ENCODE measurements around the gene SP3.

- TF ChIP-seq, protein P1, sequence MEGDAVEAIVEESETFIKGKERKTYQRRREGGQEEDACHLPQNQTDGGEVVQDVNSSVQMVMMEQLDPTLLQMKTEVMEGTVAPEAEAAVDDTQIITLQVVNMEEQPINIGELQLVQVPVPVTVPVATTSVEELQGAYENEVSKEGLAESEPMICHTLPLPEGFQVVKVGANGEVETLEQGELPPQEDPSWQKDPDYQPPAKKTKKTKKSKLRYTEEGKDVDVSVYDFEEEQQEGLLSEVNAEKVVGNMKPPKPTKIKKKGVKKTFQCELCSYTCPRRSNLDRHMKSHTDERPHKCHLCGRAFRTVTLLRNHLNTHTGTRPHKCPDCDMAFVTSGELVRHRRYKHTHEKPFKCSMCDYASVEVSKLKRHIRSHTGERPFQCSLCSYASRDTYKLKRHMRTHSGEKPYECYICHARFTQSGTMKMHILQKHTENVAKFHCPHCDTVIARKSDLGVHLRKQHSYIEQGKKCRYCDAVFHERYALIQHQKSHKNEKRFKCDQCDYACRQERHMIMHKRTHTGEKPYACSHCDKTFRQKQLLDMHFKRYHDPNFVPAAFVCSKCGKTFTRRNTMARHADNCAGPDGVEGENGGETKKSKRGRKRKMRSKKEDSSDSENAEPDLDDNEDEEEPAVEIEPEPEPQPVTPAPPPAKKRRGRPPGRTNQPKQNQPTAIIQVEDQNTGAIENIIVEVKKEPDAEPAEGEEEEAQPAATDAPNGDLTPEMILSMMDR (conservative IDR thresholded peaks at IDR 0.05 in 1 of 2, IDR thresholded peaks at IDR 0.05 in 1 of 2; ENCODE audit: low read depth in 1 of 2, low read length in 2 of 2): no peak
- no peak for TF ChIP-seq EZH2 (IDR thresholded peaks at IDR 0.05; ENCODE audit: low read length, missing control alignments)
Observed at GRCh38 chr2:173872714-173873113, 92.5 kb downstream of the SP3 start.

Measured in fibroblast of lung (primary cell).